ENCODE results near the gene IL1RL2.

The IL1RL2 gene

GRCh38 chr2:102264952-102265351 is 78.1 kb downstream of the IL1RL2 start:
- TF ChIP-seq GATA1 (IDR thresholded peaks at IDR 0.05; ENCODE audit: low read depth, low read length): no peak
- TF ChIP-seq POLR2A (IDR thresholded peaks at IDR 0.05; ENCODE audit: low read length): no peak
- no peak for DNase-seq

- TF ChIP-seq GATA1 (IDR thresholded peaks at IDR 0.05; ENCODE audit: low read depth, low read length): no peak
- no peak for TF ChIP-seq POLR2A (IDR thresholded peaks at IDR 0.05; ENCODE audit: low read length)
These were observed 79.4 kb downstream of the IL1RL2 start for GRCh38 chr2:102266204-102266603.

DNA sequence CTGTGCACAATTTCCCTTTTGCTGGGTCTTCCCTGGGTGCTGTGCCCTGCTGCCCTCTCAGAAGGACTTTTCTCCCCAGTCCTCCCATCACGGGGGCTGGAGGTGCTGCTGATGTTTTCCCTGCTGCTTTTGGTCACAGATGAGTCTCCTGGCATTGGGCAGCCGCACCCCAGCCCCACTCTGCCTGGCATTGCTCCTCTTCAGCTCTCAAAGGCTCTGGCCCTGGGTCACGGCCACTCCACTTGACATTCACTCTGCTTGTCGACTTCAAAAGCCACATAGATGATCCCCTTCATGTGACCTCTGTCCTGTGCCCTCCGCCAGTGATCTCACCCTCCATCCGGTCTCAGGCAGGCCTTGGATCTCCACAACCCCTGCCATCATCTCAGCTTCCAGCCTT is 81.0 kb downstream of the IL1RL2 start:
- TF ChIP-seq POLR2A (IDR thresholded peaks at IDR 0.05; ENCODE audit: low read length) (no peak), GATA1 (IDR thresholded peaks at IDR 0.05; ENCODE audit: low read depth, low read length) (no peak)
- no peak for DNase-seq

More at GRCh38 chr2:102266204-102266603, 79.4 kb downstream of the IL1RL2 start:
- DNase-seq: no peak

- TF ChIP-seq POLR2A (IDR thresholded peaks at IDR 0.05; ENCODE audit: low read length) (no peak), GATA1 (IDR thresholded peaks at IDR 0.05; ENCODE audit: low read depth, low read length) (no peak)
- DNase-seq: no peak
These were observed 81.8 kb downstream of the IL1RL2 start for GRCh38 chr2:102268510-102269199.

GRCh38 chr2:102269200-102269524 is 82.3 kb downstream of the IL1RL2 start:
- TF ChIP-seq POLR2A (IDR thresholded peaks at IDR 0.05; ENCODE audit: low read length) (no peak), GATA1 (IDR thresholded peaks at IDR 0.05; ENCODE audit: low read depth, low read length) (no peak)
- no peak for DNase-seq

GRCh38 chr2:102271844-102272243 is 85.0 kb downstream of the IL1RL2 start:
- TF ChIP-seq GATA1 (IDR thresholded peaks at IDR 0.05; ENCODE audit: low read depth, low read length): no peak
- TF ChIP-seq POLR2A (IDR thresholded peaks at IDR 0.05; ENCODE audit: low read length): no peak
- peak in 1 of 2 experiments; percentile 4 for DNase-seq

GRCh38 chr2:102273619-102274211 is 86.9 kb downstream of the IL1RL2 start:
- no peak for DNase-seq
- TF ChIP-seq POLR2A (IDR thresholded peaks at IDR 0.05; ENCODE audit: low read length) (no peak), GATA1 (IDR thresholded peaks at IDR 0.05; ENCODE audit: low read depth, low read length) (no peak)

- no peak for DNase-seq
- TF ChIP-seq GATA1 (IDR thresholded peaks at IDR 0.05; ENCODE audit: low read depth, low read length) (no peak), POLR2A (IDR thresholded peaks at IDR 0.05; ENCODE audit: low read length) (no peak)
These were observed 89.9 kb downstream of the IL1RL2 start for GRCh38 chr2:102276549-102277201.

GRCh38 chr2:102277202-102277700 is 90.4 kb downstream of the IL1RL2 start:
- no peak for DNase-seq
- TF ChIP-seq GATA1 (IDR thresholded peaks at IDR 0.05; ENCODE audit: low read depth, low read length) (no peak), POLR2A (IDR thresholded peaks at IDR 0.05; ENCODE audit: low read length) (no peak)

DNA sequence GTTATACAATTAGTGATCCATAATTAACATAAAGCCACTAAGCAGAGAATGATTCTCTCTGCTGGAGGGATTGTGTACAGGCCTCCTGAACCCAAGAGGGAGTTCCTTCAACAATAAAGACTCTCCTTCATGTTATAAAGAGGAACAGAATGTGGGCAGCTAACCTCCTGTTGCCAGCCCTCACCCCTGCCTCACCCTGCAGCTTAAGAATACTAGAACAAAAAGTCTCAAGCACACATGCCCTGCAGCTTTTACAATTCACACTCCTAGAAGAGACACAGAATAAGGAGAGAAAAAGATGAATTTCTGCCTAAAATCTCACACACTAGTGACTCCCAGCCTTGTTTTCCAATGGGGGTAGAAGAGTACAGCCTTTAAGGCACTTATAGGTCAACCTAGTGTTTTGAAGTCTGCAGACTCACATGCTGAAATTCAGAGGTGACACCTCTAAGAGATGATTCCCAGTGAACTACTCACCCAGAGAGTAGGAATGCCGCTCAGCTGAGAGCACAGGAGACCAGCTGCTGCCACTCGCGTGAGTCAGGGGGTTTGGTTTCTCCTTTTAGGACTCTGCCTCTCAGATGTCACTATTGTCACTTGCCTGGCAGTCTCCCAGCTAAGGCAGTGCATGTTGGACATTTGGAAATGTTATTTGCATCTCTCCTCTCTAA is 92.0 kb downstream of the IL1RL2 start:
- no peak for DNase-seq
- no peak for TF ChIP-seq GATA1 (IDR thresholded peaks at IDR 0.05; ENCODE audit: low read depth, low read length)
- TF ChIP-seq POLR2A (IDR thresholded peaks at IDR 0.05; ENCODE audit: low read length): no peak

GRCh38 chr2:102279391-102279735 is 92.5 kb downstream of the IL1RL2 start:
- DNase-seq: no peak
- TF ChIP-seq POLR2A (IDR thresholded peaks at IDR 0.05; ENCODE audit: low read length) (no peak), GATA1 (IDR thresholded peaks at IDR 0.05; ENCODE audit: low read depth, low read length) (no peak)

GRCh38 chr2:102282678-102283091 is 95.9 kb downstream of the IL1RL2 start:
- DNase-seq: no peak
- TF ChIP-seq GATA1 (IDR thresholded peaks at IDR 0.05; ENCODE audit: low read depth, low read length) (no peak), POLR2A (IDR thresholded peaks at IDR 0.05; ENCODE audit: low read length) (no peak)

- DNase-seq: no peak
- TF ChIP-seq POLR2A (IDR thresholded peaks at IDR 0.05; ENCODE audit: low read length) (no peak), GATA1 (IDR thresholded peaks at IDR 0.05; ENCODE audit: low read depth, low read length) (no peak)
These were observed 97.2 kb downstream of the IL1RL2 start for GRCh38 chr2:102283996-102284395.

DNA sequence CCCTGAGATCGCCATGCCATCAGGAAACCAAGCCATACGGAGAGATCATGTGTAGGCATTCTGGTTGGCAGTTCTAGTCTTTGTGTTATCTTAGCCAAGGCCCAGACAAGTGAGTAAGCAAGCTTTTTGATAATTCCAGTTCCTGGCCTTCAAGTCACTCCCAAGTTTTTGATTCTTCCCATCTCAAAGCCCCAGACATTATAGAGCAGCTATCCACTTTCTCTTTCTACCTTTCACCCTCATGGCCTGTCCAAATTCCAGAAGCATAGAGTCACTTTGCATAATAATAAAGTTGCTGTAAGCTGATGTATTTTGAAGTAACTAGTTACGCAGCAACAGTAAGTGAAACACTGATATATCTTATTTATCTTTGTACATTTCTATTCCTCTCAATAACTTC is 97.8 kb downstream of the IL1RL2 start:
- DNase-seq: no peak
- no peak for TF ChIP-seq GATA1 (IDR thresholded peaks at IDR 0.05; ENCODE audit: low read depth, low read length)
- TF ChIP-seq POLR2A (IDR thresholded peaks at IDR 0.05; ENCODE audit: low read length): no peak
